HEK293T (cell line): ENCODE results near the gene LSS.

Experiments
- CTCF ChIA-PET: fragments of 350-600 bp; formaldehyde crosslinking; extraction: SDS; loops from one replicate; lab custom pipeline; 2021; ENCODE audit warnings: antibody characterized with exemption, inconsistent platforms; lab: Yijun Ruan, JAX
- POLR2A ChIA-PET: fragments of 350-600 bp; formaldehyde crosslinking; extraction: SDS; loops from one replicate; lab custom pipeline; 2020; ENCODE audit warnings: antibody characterized with exemption, inconsistent platforms; lab: Yijun Ruan, JAX
- DNase-seq: peaks from one replicate; pipeline ENCODE4 v3.0.0; 2012; ENCODE audit warnings: mixed read lengths; ENCODE audit errors: extremely low spot score
- ARNT ChIP-seq: fragments of 450-650 bp; IDR thresholded peaks from 2 replicates; pipeline ENCODE4 v1.6.1; 2017; ENCODE audit warnings: mild to moderate bottlenecking
- BHLHE40 ChIP-seq: fragments of 450-650 bp; IDR thresholded peaks from 2 replicates; pipeline ENCODE4 v1.6.1; 2016; ENCODE audit warnings: mild to moderate bottlenecking, moderate library complexity, borderline replicate concordance
- CTBP1 ChIP-seq: fragments of 450-650 bp; IDR thresholded peaks from 2 replicates; pipeline ENCODE4 v1.6.1; 2016; ENCODE audit warnings: borderline replicate concordance
- ELF4 ChIP-seq: fragments of 450-650 bp; IDR thresholded peaks from 2 replicates; pipeline ENCODE4 v1.6.1; 2017; ENCODE audit warnings: antibody characterized with exemption
- FOXA1 ChIP-seq: fragments of 450-650 bp; IDR thresholded peaks from 2 replicates; pipeline ENCODE4 v1.6.1; 2016; ENCODE audit warnings: mild to moderate bottlenecking
- FOXK2 ChIP-seq: fragments of 450-650 bp; IDR thresholded peaks from 2 replicates; pipeline ENCODE4 v1.6.1; 2016; ENCODE audit warnings: mild to moderate bottlenecking
- FOXM1 ChIP-seq: fragments of 450-650 bp; IDR thresholded peaks from 2 replicates; pipeline ENCODE4 v1.6.1; 2017; ENCODE audit warnings: mild to moderate bottlenecking, borderline replicate concordance
- HDGF ChIP-seq: fragments of 450-650 bp; IDR thresholded peaks from 2 replicates; pipeline ENCODE4 v1.6.1; 2017; ENCODE audit warnings: antibody characterized with exemption, borderline replicate concordance
- L3MBTL2 ChIP-seq: fragments of 450-650 bp; conservative IDR thresholded peaks from 2 replicates; pipeline ENCODE4 v1.6.1; 2016; ENCODE audit warnings: mild to moderate bottlenecking
- LEF1 ChIP-seq: fragments of 450-650 bp; IDR thresholded peaks from 2 replicates; pipeline ENCODE4 v1.6.1; 2017; ENCODE audit warnings: mild to moderate bottlenecking, borderline replicate concordance
- NFRKB ChIP-seq: fragments of 450-650 bp; IDR thresholded peaks from 2 replicates; pipeline ENCODE4 v1.6.1; 2016; ENCODE audit warnings: mild to moderate bottlenecking, moderate library complexity
- PKNOX1 ChIP-seq: fragments of 450-650 bp; IDR thresholded peaks from 2 replicates; pipeline ENCODE4 v1.6.1; 2016
- SP1 ChIP-seq: fragments of 450-650 bp; IDR thresholded peaks from 2 replicates; pipeline ENCODE4 v1.6.1; 2017
- SUZ12 ChIP-seq: fragments of 450-650 bp; IDR thresholded peaks from 2 replicates; pipeline ENCODE4 v1.6.1; 2016; ENCODE audit warnings: mild to moderate bottlenecking
- TARDBP ChIP-seq: fragments of 450-650 bp; IDR thresholded peaks from 2 replicates; pipeline ENCODE4 v1.6.1; 2016
- ZNF384 ChIP-seq: fragments of 450-650 bp; IDR thresholded peaks from 2 replicates; pipeline ENCODE4 v1.6.1; 2016

The LSS gene

GRCh38 chr21:46210378-46211136 lies 18.0 kb downstream of the LSS start:
- CTCF ChIA-PET, result no interaction called here
- POLR2A ChIA-PET, result no interaction called here
- DNase-seq, result no peak
- no peak for TF ChIP-seq SUZ12
- no peak for TF ChIP-seq FOXK2
- TF ChIP-seq ELF4, result no peak
- no peak for TF ChIP-seq SP1
- no peak for TF ChIP-seq LEF1
- no peak for TF ChIP-seq PKNOX1
- TF ChIP-seq L3MBTL2, result no peak
- TF ChIP-seq CTBP1, result no peak
- no peak for TF ChIP-seq NFRKB
- TF ChIP-seq TARDBP, result no peak
- no peak for TF ChIP-seq HDGF
- no peak for TF ChIP-seq FOXM1
- no peak for TF ChIP-seq FOXA1
- TF ChIP-seq ZNF384, result no peak

DNA sequence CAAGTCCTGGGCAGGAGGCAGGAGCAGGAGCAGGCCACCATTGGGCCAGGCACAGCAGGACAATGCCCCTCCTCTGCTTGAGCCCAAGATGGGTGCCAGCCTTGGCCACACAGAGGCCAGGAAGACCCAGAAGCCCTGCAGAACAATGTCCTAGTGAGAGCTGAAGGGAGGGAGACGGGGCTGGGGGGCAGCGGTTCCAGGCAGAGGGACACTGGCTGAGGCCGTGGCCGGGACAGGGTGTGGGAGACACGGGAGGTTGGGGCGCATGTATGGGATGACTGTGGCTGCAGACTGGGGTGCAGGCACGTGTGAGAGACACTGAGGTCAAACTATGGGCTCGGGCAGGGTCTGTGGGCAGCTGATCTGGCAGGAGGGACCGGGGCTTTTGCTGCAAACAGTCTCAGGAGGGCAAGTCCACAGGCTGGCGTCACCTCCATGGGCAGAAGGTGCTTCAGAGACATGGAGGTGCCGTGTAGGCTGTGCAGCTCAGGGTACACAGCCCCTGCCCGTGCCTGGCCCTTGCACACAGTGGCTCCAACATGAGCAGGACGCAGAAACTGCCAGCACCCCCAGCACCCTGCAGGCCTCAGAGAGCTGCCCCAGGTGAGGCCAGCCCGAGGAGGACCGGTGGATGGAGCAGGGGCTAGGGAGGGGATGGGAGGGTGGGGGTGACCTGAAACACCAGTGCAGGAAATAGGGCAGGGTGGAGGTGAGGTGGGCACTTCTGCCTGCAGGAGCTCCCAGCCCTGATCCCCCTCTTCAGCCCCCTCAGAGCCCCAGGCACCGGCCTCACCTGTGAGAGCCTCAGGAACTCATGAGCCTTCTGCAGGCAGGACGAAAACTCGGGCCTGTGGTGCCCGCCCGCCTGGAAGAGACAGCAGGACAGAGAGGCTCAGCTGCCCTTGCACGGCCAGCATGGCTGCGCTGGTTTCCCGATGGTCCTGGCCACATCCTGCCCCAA lies 19.5 kb downstream of the LSS start:
- DNase-seq, result no peak
- ChIA-PET CTCF (no interaction called here), POLR2A (no interaction called here)
- TF ChIP-seq ZNF384 (no peak), SUZ12 (no peak), LEF1 (no peak), ELF4 (no peak), TARDBP (no peak), SP1 (no peak), L3MBTL2 (no peak), FOXK2 (no peak), ARNT (no peak), CTBP1 (no peak), HDGF (no peak), FOXM1 (no peak), PKNOX1 (no peak), NFRKB (no peak), FOXA1 (no peak), BHLHE40 (no peak)

GRCh38 chr21:46207920-46208591 lies 20.5 kb downstream of the LSS start:
- POLR2A ChIA-PET, result no interaction called here
- no peak for DNase-seq
- TF ChIP-seq TARDBP, result no peak
- TF ChIP-seq L3MBTL2, result no peak
- TF ChIP-seq FOXA1, result no peak
- no peak for TF ChIP-seq HDGF
- no peak for TF ChIP-seq ZNF384
- no peak for TF ChIP-seq ELF4
- TF ChIP-seq CTBP1, result no peak
- TF ChIP-seq FOXK2, result no peak
- TF ChIP-seq ARNT, result no peak
- TF ChIP-seq FOXM1, result no peak
- TF ChIP-seq NFRKB, result no peak
- TF ChIP-seq BHLHE40, result no peak
- no peak for TF ChIP-seq PKNOX1
- no peak for TF ChIP-seq LEF1
- no peak for TF ChIP-seq SUZ12
- no peak for TF ChIP-seq SP1
- CTCF ChIA-PET, result no interaction called here

GRCh38 chr21:46207006-46207919 lies 21.3 kb downstream of the LSS start:
- TF ChIP-seq FOXK2, result no peak
- no peak for TF ChIP-seq ZNF384
- TF ChIP-seq SP1, result no peak
- no peak for TF ChIP-seq PKNOX1
- no peak for TF ChIP-seq FOXA1
- no peak for TF ChIP-seq ELF4
- TF ChIP-seq LEF1, result no peak
- TF ChIP-seq L3MBTL2, result no peak
- no peak for TF ChIP-seq ARNT
- no peak for TF ChIP-seq NFRKB
- DNase-seq, result no peak
- ChIA-PET POLR2A (interaction anchor here (0.6 kb wide), 1 partner anchor 64 kb away, joined by 3 read pairs; no protein-coding TSS in a partner anchor), CTCF (no interaction called here)
